ENCODE measurements around the gene NCAM2.
"Not testable (repeated sequence)": the region's sequence is repeated elsewhere in the genome, so short reads cannot be mapped to it uniquely, and the experiment has no call there.

- not testable (repeated sequence) for TF ChIP-seq CTBP1 (IDR thresholded peaks at IDR 0.05; ENCODE audit: borderline replicate concordance); FOXM1 (IDR thresholded peaks at IDR 0.05; ENCODE audit: borderline replicate concordance); FOXK2 (IDR thresholded peaks at IDR 0.05); TARDBP (IDR thresholded peaks at IDR 0.05); SP1 (IDR thresholded peaks at IDR 0.05)
These were observed 406.1 kb downstream of the NCAM2 start for GRCh38 chr21:21404261-21404660.
